GM18867 (cell line): ENCODE measurements around the gene GLG1.
"Not testable (repeated sequence)": the region's sequence is repeated elsewhere in the genome, so short reads cannot be mapped to it uniquely, and the experiment has no call there.

Experiments used
- ATAC-seq: cut with Tn5 transposase; IDR thresholded peaks from one replicate; pipeline ENCODE4 v1.9.1; 2021; ENCODE audit warnings: mild to moderate bottlenecking, moderate library complexity; ENCODE audit not compliant: unreplicated experiment

GLG1 gene

GRCh38 chr16:74575807-74576643 lies 30.9 kb downstream of the GLG1 start:
- no peak for ATAC-seq

GRCh38 chr16:74575175-74575806 lies 31.6 kb downstream of the GLG1 start:
- ATAC-seq = no peak

- no peak for ATAC-seq
Observed at GRCh38 chr16:74574146-74574545, 32.8 kb downstream of the GLG1 start.

GRCh38 chr16:74573622-74574021 lies 33.3 kb downstream of the GLG1 start:
- ATAC-seq = no peak

GRCh38 chr16:74570412-74571301 lies 36.3 kb downstream of the GLG1 start:
- ATAC-seq = no peak

- ATAC-seq = no peak
Observed at GRCh38 chr16:74568961-74569631, 37.8 kb downstream of the GLG1 start.

- no peak for ATAC-seq
Observed at GRCh38 chr16:74567901-74568300, 39.0 kb downstream of the GLG1 start.

GRCh38 chr16:74565378-74565777 lies 41.5 kb downstream of the GLG1 start:
- no peak for ATAC-seq

- ATAC-seq = no peak
Observed at GRCh38 chr16:74564451-74564984, 42.4 kb downstream of the GLG1 start.

GRCh38 chr16:74563828-74564263 lies 43.1 kb downstream of the GLG1 start:
- ATAC-seq = no peak

- ATAC-seq = no peak
Observed at GRCh38 chr16:74562117-74562516, 44.8 kb downstream of the GLG1 start.

- ATAC-seq = no peak
Observed at GRCh38 chr16:74561626-74562025, 45.3 kb downstream of the GLG1 start.

GRCh38 chr16:74560912-74561311 lies 46.0 kb downstream of the GLG1 start:
- ATAC-seq = no peak

GRCh38 chr16:74558873-74559272 lies 48.0 kb downstream of the GLG1 start:
- ATAC-seq = no peak

GRCh38 chr16:74557275-74557674 lies 49.6 kb downstream of the GLG1 start:
- no peak for ATAC-seq

GRCh38 chr16:74556375-74556922 lies 50.5 kb downstream of the GLG1 start:
- ATAC-seq = no peak

- not testable (repeated sequence) for ATAC-seq
Observed at GRCh38 chr16:74552357-74552756, 54.6 kb downstream of the GLG1 start.

GRCh38 chr16:74550227-74551019 lies 56.5 kb downstream of the GLG1 start:
- not testable (repeated sequence) for ATAC-seq

- not testable (repeated sequence) for ATAC-seq
Observed at GRCh38 chr16:74546112-74546511, 60.8 kb downstream of the GLG1 start.
